ENCODE measurements around the gene RUBCNL. TPM values are rescaled to one million over a fixed set of nuclear protein-coding genes. Genes with fewer than 3 reads are reported as not detected.

The RUBCNL gene
- total RNA-seq, 1 donor from 2014 or later: 1.7 TPM

GRCh38 chr13:46361276-46361934, 25.6 kb downstream of the RUBCNL start:
- Histone ChIP-seq H3K4me3 (no peak overlapping the region), H3K27me3 (no peaks in the 10 kb centered on the region), H3K9me3 (no peaks in the 10 kb centered on the region), H3K27ac (no peak overlapping the region), H3K36me3 (no peaks in the 10 kb centered on the region), H3K4me1 (no peaks in the 10 kb centered on the region)
- TF ChIP-seq POLR2AphosphoS5 (IDR thresholded peaks at IDR 0.05; ENCODE audit: insufficient read depth in 1 of 2, low read depth in 1 of 2) (no peak), CTCF (IDR thresholded peaks at IDR 0.05) (no peak), POLR2A (IDR thresholded peaks at IDR 0.05) (no peak)
- no peak for DNase-seq (ENCODE audit: extremely low spot score in 2 of 2)
- intact Hi-C loops (cut with DNase I): no loop called here

GRCh38 chr13:46360604-46361003, 26.4 kb downstream of the RUBCNL start:
- Histone ChIP-seq H3K36me3 (no peaks in the 10 kb centered on the region), H3K27me3 (no peaks in the 10 kb centered on the region), H3K4me3 (no peak overlapping the region), H3K9me3 (no peaks in the 10 kb centered on the region), H3K4me1 (no peaks in the 10 kb centered on the region), H3K27ac (peak overlapping the region; percentile 34)
- no peak for DNase-seq (ENCODE audit: extremely low spot score in 2 of 2)
- TF ChIP-seq POLR2AphosphoS5 (IDR thresholded peaks at IDR 0.05; ENCODE audit: insufficient read depth in 1 of 2, low read depth in 1 of 2) (no peak), POLR2A (IDR thresholded peaks at IDR 0.05) (no peak), CTCF (IDR thresholded peaks at IDR 0.05) (no peak)
- intact Hi-C loops (cut with DNase I): no loop called here

DNA sequence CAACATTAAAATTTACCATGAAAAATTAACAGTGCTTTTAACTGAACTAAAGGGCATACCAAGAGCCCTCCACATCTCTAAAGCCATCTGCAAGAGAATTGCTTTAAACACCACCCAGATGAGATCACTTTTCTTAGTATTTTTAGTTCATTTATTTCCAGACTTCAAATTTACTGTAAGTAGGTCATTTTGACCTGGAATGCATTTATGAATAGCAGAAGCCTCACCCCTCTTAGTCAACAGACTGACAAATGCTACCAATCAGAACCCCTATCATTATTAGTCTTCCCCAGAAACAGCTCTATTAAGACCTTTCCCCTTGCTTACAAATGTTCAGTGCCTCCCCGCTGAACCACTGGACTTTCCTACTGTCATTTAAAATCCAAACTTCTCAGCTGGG, 27.3 kb downstream of the RUBCNL start:
- no peak for DNase-seq (ENCODE audit: extremely low spot score in 2 of 2)
- Histone ChIP-seq H3K9me3 (no peaks in the 10 kb centered on the region), H3K27me3 (no peaks in the 10 kb centered on the region), H3K4me3 (no peak overlapping the region), H3K4me1 (no peaks in the 10 kb centered on the region), H3K36me3 (no peaks in the 10 kb centered on the region), H3K27ac (peak overlapping the region; percentile 34)
- intact Hi-C loops (cut with DNase I): no loop called here
- TF ChIP-seq POLR2AphosphoS5 (IDR thresholded peaks at IDR 0.05; ENCODE audit: insufficient read depth in 1 of 2, low read depth in 1 of 2) (no peak), POLR2A (IDR thresholded peaks at IDR 0.05) (no peak), CTCF (IDR thresholded peaks at IDR 0.05) (no peak)

GRCh38 chr13:46355901-46356590, 31.0 kb downstream of the RUBCNL start:
- TF ChIP-seq CTCF (IDR thresholded peaks at IDR 0.05): no peak
- no peak for TF ChIP-seq POLR2AphosphoS5 (IDR thresholded peaks at IDR 0.05; ENCODE audit: insufficient read depth in 1 of 2, low read depth in 1 of 2)
- no peak for TF ChIP-seq POLR2A (IDR thresholded peaks at IDR 0.05)
- H3K4me1 ChIP-seq: no peaks in the 10 kb centered on the region
- intact Hi-C loops (cut with DNase I): no loop called here
- H3K27me3 ChIP-seq: no peaks in the 10 kb centered on the region
- no peaks in the 10 kb centered on the region for H3K36me3 ChIP-seq
- no peak overlapping the region for H3K27ac ChIP-seq
- DNase-seq (ENCODE audit: extremely low spot score in 2 of 2): no peak
- no peak overlapping the region for H3K4me3 ChIP-seq
- no peaks in the 10 kb centered on the region for H3K9me3 ChIP-seq

DNA sequence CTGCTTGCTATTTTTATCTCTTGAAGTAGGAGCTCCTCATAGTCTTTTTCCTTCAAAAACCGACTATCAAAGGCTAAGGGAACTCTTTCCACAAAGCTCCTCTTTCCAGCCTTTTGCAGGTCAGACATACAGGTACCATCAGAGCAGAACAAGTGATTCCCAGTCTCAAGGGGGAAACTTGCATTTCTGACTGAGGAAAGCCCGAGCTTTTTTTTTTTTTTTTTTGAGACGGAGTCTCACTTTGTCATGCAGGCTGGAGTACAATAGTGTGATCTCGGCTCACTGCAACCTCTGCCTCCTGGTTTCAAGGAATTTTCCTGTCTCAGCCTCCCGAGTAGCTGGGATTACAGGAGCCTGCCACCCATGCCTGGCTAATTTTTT, 32.0 kb downstream of the RUBCNL start:
- no peaks in the 10 kb centered on the region for H3K9me3 ChIP-seq
- H3K27ac ChIP-seq: no peak overlapping the region
- no peaks in the 10 kb centered on the region for H3K4me1 ChIP-seq
- DNase-seq (ENCODE audit: extremely low spot score in 2 of 2): no peak
- no peak for TF ChIP-seq POLR2AphosphoS5 (IDR thresholded peaks at IDR 0.05; ENCODE audit: insufficient read depth in 1 of 2, low read depth in 1 of 2)
- TF ChIP-seq POLR2A (IDR thresholded peaks at IDR 0.05): no peak
- TF ChIP-seq CTCF (IDR thresholded peaks at IDR 0.05): no peak
- intact Hi-C loops (cut with DNase I): no loop called here
- no peaks in the 10 kb centered on the region for H3K27me3 ChIP-seq
- H3K4me3 ChIP-seq: no peak overlapping the region
- H3K36me3 ChIP-seq: no peaks in the 10 kb centered on the region
